Keratinocyte (primary cell): ENCODE results near the gene LGALS14.

Source experiments
- EZH2 ChIP-seq: IDR thresholded peaks from one replicate; pipeline ENCODE4 v1.6.1; 2012; ENCODE audit warnings: inconsistent platforms, mild to moderate bottlenecking, low read length, moderate library complexity
- TF ChIP-seq, protein P1 (sequence below), 3 experiments: IDR thresholded peaks in 1 of 3; conservative IDR thresholded peaks in 1 of 3; optimal IDR thresholded peaks in 1 of 3; 2 replicates in 2 of 3; 3 replicates in 1 of 3; pipeline versions ENCODE3 to v1.5.1; 2011; ENCODE audit warnings: low read length in 3 of 3, mild to moderate bottlenecking in 3 of 3, moderate library complexity in 2 of 3, control low read depth in 1 of 3, inconsistent platforms in 1 of 3; ENCODE audit not compliant: insufficient read depth in 2 of 3; ENCODE audit errors: extremely low read depth in 1 of 3

DNA sequence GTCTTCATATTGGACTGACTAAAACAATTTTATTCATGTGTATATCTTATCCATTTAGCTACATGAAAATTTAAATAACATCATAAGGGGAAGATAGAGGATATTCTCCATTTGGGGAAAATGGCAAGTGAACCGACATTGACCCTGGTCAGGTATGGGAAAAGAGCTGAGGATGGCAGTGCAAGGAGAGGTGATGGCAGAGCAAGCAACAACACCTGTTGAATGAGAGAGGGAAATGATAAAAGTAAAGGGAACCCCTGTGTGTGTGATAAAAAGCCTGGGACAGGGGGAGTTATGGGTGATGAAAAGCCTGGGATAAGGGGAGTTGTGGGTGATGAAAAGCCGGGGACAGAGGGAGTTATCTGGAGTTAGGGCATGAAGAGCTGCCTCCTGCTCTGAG, 29.6 kb downstream of the LGALS14 start:
- TF ChIP-seq, protein P1, sequence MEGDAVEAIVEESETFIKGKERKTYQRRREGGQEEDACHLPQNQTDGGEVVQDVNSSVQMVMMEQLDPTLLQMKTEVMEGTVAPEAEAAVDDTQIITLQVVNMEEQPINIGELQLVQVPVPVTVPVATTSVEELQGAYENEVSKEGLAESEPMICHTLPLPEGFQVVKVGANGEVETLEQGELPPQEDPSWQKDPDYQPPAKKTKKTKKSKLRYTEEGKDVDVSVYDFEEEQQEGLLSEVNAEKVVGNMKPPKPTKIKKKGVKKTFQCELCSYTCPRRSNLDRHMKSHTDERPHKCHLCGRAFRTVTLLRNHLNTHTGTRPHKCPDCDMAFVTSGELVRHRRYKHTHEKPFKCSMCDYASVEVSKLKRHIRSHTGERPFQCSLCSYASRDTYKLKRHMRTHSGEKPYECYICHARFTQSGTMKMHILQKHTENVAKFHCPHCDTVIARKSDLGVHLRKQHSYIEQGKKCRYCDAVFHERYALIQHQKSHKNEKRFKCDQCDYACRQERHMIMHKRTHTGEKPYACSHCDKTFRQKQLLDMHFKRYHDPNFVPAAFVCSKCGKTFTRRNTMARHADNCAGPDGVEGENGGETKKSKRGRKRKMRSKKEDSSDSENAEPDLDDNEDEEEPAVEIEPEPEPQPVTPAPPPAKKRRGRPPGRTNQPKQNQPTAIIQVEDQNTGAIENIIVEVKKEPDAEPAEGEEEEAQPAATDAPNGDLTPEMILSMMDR (optimal IDR thresholded peaks at IDR 0.05 in 1 of 3, IDR thresholded peaks at IDR 0.05 in 1 of 3, conservative IDR thresholded peaks at IDR 0.05 in 1 of 3; ENCODE audit: extremely low read depth in 1 of 3, insufficient read depth in 2 of 3, low read length in 3 of 3), result no peak
- TF ChIP-seq EZH2, result no peak
